Pancreas (tissue), 10 donors: Measurements from ENCODE around the gene GBF1. TPM values are rescaled to one million over a fixed set of nuclear protein-coding genes. Genes with fewer than 3 reads are reported as not detected.
A peak's percentile ranks its signal among the peaks of the same experiment; 100 is the strongest.

Experiments used
- ATAC-seq, 4 donors: fragments of 200-7000 bp; cut with Tn5 transposase; one replicate each; pipeline versions ENCODE4 v1.8.0 to v1.9.1; 2020; ENCODE audit warnings: mild to moderate bottlenecking in 4 of 4, moderate library complexity in 4 of 4
- DNase-seq, 6 donors: peaks; one replicate each; pipeline ENCODE4 v3.0.0-alpha.2; 2020
- FAIRE-seq: peaks from 2 replicates; lab custom pipeline; 2012; peaks lifted over from hg19 to GRCh38; lab: Jason Lieb, UNC
- H3K27ac ChIP-seq, 4 donors: fragments of 200-600 bp; sonication (generic); 1 replicate in 3 of 4; 2 replicates in 1 of 4; pipeline versions ENCODE4 v1.5.0 to v1.8.0; 2020
- H3K27me3 ChIP-seq, 4 donors: fragments of 200-600 bp; one replicate each; pipeline ENCODE4 v1.8.0; 2021
- H3K36me3 ChIP-seq, 3 donors: fragments of 200-600 bp; sonication (generic) in 1 of 3; one replicate each; pipeline versions ENCODE4 v1.5.0 to v1.8.0; 2020 to 2021
- H3K4me1 ChIP-seq, 3 donors: fragments of 200-600 bp; one replicate each; pipeline ENCODE4 v1.8.0; 2021
- H3K4me3 ChIP-seq, 4 donors: fragments of 200-600 bp; sonication (generic) in 2 of 4; one replicate each; pipeline versions ENCODE4 v1.5.0 to v1.8.0; 2020 to 2021
- H3K9me3 ChIP-seq, 4 donors: fragments of 200-600 bp; one replicate each; pipeline ENCODE4 v1.8.0; 2021
- WGBS, 2 donors: extraction: QIAGEN DNeasy Blood & Tissue Kit; methylation state at CpG; one replicate each; pipeline ENCODE4 v1.1.7; 2013; 5-methylcytosine and 5-hydroxymethylcytosine counted together
- intact Hi-C, 3 donors: fragments of 100-400 bp; cut with DNase I; formaldehyde crosslinking; loops; one replicate each; pipeline versions ENCODE4 v1.11.1 to v1.14.2; 2022
- polyA plus RNA-seq, 2 donors: library from polyadenylated mRNA; stranded (reverse); fragments of 200-250 nt; gene quantifications; one replicate each; pipeline ENCODE4 v1.2.3, GENCODE V29; 2013
- total RNA-seq, 6 donors: library from RNA; stranded (reverse); fragmentation: NEBNext Ultra II Directional in 4 of 6; extraction: Animal tissue kit (Norgen Biotek cat#: 25700) in 4 of 6; gene quantifications; one replicate each; pipeline versions ENCODE4 v1.2.1 to v1.2.4, GENCODE V29; 2021 to 2023
- TF ChIP-seq, protein P1 (sequence below), 4 donors: fragments of 200-600 bp; sonication (generic) in 3 of 4; IDR thresholded peaks; one replicate each; pipeline versions ENCODE4 v1.5.0 to v1.8.0; 2021; ENCODE audit warnings: antibody characterized with exemption in 4 of 4
- donor health status: healthy with polysubstance abuse.
- donor health status: DM: no; HTN: no; CAD: no; lungs with moderate emphysema.
- donor health status: DM: no; HTN: no; CAD: no.
- donor health status: control.
- donor health status: control.
- donor health status: Bipolar disorder and iron deficiency.
- donor health status: DM: yes; HTN: yes; CAD: no.
- donor health status: DM: no; HTN: no; CAD: no.
- donor health status: DM: no; HTN: no; CAD: no.
- donor health status: DM: yes; HTN: yes; CAD: no.

The GBF1 gene
- total and polyA plus RNA-seq, 8 donors: 14.9 to 27.6 (median 18.2) TPM

DNA sequence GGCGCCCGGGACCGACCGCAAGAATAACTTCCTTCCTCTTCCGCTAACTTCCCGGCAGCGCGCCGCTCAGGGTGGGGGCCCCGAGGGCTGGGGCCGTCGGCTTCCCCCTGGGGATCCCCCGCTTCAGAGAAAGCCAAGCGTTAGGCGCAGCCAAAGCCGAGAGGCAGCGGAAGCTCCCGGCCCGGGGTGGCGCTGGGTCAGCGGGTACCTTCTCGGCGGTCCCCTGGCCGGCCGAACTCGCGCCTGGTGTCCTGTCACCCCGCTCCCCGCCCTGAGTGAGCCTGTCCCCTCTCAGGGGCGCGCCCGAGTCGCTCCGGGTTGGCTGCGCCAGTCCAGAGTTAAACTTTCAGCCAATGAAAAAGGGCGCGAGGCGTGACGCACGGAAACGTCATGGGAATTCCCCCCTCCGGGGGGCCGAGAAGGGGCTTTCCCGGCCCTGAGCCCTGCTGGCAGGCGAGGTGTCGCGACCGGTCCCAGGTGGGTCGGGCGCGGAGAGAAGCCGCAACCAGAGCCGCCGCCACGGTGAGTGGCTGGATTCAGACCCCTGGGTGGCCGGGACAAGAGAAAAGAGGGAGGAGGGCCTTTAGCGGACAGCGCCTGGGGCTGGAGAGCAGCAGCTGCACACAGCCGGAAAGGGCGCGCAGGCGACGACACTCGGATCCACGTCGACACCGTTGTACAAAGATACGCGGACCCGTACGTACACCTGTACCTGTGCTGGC, 148.9 kb downstream of the GBF1 start:
- no peak for FAIRE-seq
- DNase-seq: peak; percentile 92 to 97 (median 94)
- peak; percentile 80 to 90 (median 84) for ATAC-seq
- Histone ChIP-seq H3K27ac (peak overlapping the region; percentile 96 to 99 (median 98)), H3K27me3 (no peaks in the 10 kb centered on the region), H3K4me1 (peaks cover 0 to 24% (median 0%) of the 10 kb centered on the region in 3 donors), H3K4me3 (peak overlapping the region; percentile 68 to 85 (median 76)), H3K9me3 (no peaks in the 10 kb centered on the region), H3K36me3 (no peaks in the 10 kb centered on the region)
- WGBS, 2 donors: 0% methylated on average over 63 to 71 of the region's 71 CpGs
- TF ChIP-seq, protein P1, sequence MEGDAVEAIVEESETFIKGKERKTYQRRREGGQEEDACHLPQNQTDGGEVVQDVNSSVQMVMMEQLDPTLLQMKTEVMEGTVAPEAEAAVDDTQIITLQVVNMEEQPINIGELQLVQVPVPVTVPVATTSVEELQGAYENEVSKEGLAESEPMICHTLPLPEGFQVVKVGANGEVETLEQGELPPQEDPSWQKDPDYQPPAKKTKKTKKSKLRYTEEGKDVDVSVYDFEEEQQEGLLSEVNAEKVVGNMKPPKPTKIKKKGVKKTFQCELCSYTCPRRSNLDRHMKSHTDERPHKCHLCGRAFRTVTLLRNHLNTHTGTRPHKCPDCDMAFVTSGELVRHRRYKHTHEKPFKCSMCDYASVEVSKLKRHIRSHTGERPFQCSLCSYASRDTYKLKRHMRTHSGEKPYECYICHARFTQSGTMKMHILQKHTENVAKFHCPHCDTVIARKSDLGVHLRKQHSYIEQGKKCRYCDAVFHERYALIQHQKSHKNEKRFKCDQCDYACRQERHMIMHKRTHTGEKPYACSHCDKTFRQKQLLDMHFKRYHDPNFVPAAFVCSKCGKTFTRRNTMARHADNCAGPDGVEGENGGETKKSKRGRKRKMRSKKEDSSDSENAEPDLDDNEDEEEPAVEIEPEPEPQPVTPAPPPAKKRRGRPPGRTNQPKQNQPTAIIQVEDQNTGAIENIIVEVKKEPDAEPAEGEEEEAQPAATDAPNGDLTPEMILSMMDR (IDR thresholded peaks at IDR 0.05): peak in 2 of 4 donors; percentile 90 to 91
- intact Hi-C loops: no loop called here

- peak in 1 of 6 donors; percentile 61 for DNase-seq
- WGBS, 2 donors: 0% methylated on average over 26 to 35 of the region's 35 CpGs
- TF ChIP-seq, protein P1 (IDR thresholded peaks at IDR 0.05): no peak
- FAIRE-seq: no peak
- H3K4me3 ChIP-seq: peak overlapping the region; percentile 68 to 85 (median 76)
- ATAC-seq: peak; percentile 2 to 5 (median 4)
- intact Hi-C loops: no loop called here
- no peaks in the 10 kb centered on the region for H3K27me3 ChIP-seq
- peak overlapping the region; percentile 96 to 99 (median 98) for H3K27ac ChIP-seq
- H3K9me3 ChIP-seq: no peaks in the 10 kb centered on the region
- H3K36me3 ChIP-seq: no peaks in the 10 kb centered on the region
- H3K4me1 ChIP-seq: peaks cover 0 to 27% (median 0%) of the 10 kb centered on the region in 3 donors
Measured at GRCh38 chr10:102394801-102395399, 149.6 kb downstream of the GBF1 start.

GRCh38 chr10:102395400-102396316, 150.3 kb downstream of the GBF1 start, which contains the start of gene NFKB2:
NFKB2 (plus strand) TSS chr10:102395705; CDS start chr10:102395960, 255 bp downstream.
- intact Hi-C loops: no loop called here
- Histone ChIP-seq H3K4me1 (peaks cover 0 to 29% (median 0%) of the 10 kb centered on the region in 3 donors), H3K4me3 (peak within 1 kb of the TSS; percentile 68 to 85 (median 76)), H3K27me3 (no peaks in the 10 kb centered on the region), H3K9me3 (no peaks in the 10 kb centered on the region), H3K27ac (peak within 1 kb of the TSS; percentile 96 to 99 (median 98)), H3K36me3 (no peaks in the 10 kb centered on the region)
- TF ChIP-seq, protein P1 (IDR thresholded peaks at IDR 0.05): no peak
- 1% methylated on average over 38 to 42 of the region's 42 CpGs for whole genome bisulfite sequencing, 2 donors
- peak; percentile 63 to 79 (median 72) for ATAC-seq
- no peak for FAIRE-seq
- peak; percentile 87 to 95 (median 92) for DNase-seq

- peak in 1 of 6 donors; percentile 34 for DNase-seq
- Histone ChIP-seq H3K4me3 (peak overlapping the region; percentile 68 to 85 (median 76)), H3K4me1 (peaks cover 0 to 29% (median 0%) of the 10 kb centered on the region in 3 donors), H3K9me3 (no peaks in the 10 kb centered on the region), H3K36me3 (no peaks in the 10 kb centered on the region), H3K27ac (peak overlapping the region in 3 of 4 donors; percentile 96 to 99 (median 98)), H3K27me3 (no peaks in the 10 kb centered on the region)
- no peak for FAIRE-seq
- TF ChIP-seq, protein P1 (IDR thresholded peaks at IDR 0.05): no peak
- 43 to 45% methylated on average over 4 of the region's 4 CpGs for WGBS, 2 donors
- intact Hi-C loops: no loop called here
- no peak for ATAC-seq
Measured at GRCh38 chr10:102396317-102396650, 151.0 kb downstream of the GBF1 start.
